ENCODE data around the gene GNB1. TPM values are rescaled to one million over a fixed set of nuclear protein-coding genes. Genes with fewer than 3 reads are reported as not detected.
"Not testable (repeated sequence)": the region's sequence is repeated elsewhere in the genome, so short reads cannot be mapped to it uniquely, and the experiment has no call there.

GNB1 gene
- total and polyA plus RNA-seq, 8 donors = 42.3 to 160 (median 86.8) TPM

- no peaks in the 10 kb centered on the region for H3K9me3 ChIP-seq
- H3K27me3 ChIP-seq = no peaks in the 10 kb centered on the region
- WGBS, 2 donors = 67 to 83% methylated on average over 1 of the region's 1 CpG
- H3K4me1 ChIP-seq = peaks cover 5 to 22% (median 12%) of the 10 kb centered on the region in 3 donors
- no peak overlapping the region for H3K4me3 ChIP-seq
- H3K36me3 ChIP-seq = no peaks in the 10 kb centered on the region
- ATAC-seq (no peak), DNase-seq (no peak), FAIRE-seq (no peak)
- H3K27ac ChIP-seq = no peak overlapping the region
- intact Hi-C loops (cut with DNase I) = no loop called here
- TF ChIP-seq CTCF (IDR thresholded peaks at IDR 0.05) = no peak
Measured at GRCh38 chr1:1861339-1861730, 29.6 kb downstream of the GNB1 start.

GRCh38 chr1:1859970-1860697 is 30.8 kb downstream of the GNB1 start:
- ATAC-seq; H3K9me3 ChIP-seq; H3K36me3 ChIP-seq; FAIRE-seq; intact Hi-C loops (cut with DNase I); DNase-seq; H3K27ac ChIP-seq; H3K4me3 ChIP-seq; H3K27me3 ChIP-seq: not testable (repeated sequence)
- peaks cover 5 to 22% (median 12%) of the 10 kb centered on the region in 3 donors for H3K4me1 ChIP-seq
- WGBS, 2 donors = 85 to 89% methylated on average over 8 of the region's 8 CpGs

GRCh38 chr1:1858382-1859086 is 32.4 kb downstream of the GNB1 start:
- no peak for TF ChIP-seq CTCF (IDR thresholded peaks at IDR 0.05)
- Histone ChIP-seq H3K4me3 (no peak overlapping the region), H3K4me1 (peaks cover 5 to 22% (median 19%) of the 10 kb centered on the region in 3 donors), H3K27me3 (no peaks in the 10 kb centered on the region), H3K27ac (peak overlapping the region in 3 of 4 donors; percentile 28 to 31 (median 30)), H3K36me3 (no peaks in the 10 kb centered on the region), H3K9me3 (no peaks in the 10 kb centered on the region)
- peak in 4 of 6 donors; percentile 43 to 57 (median 52) for DNase-seq
- intact Hi-C loops (cut with DNase I) = no loop called here
- no peak for FAIRE-seq
- 42 to 43% methylated on average over 9 of the region's 9 CpGs for WGBS, 2 donors
- peak; percentile 71 to 82 (median 76) for ATAC-seq

GRCh38 chr1:1857096-1857703 is 33.7 kb downstream of the GNB1 start:
- FAIRE-seq = no peak

GRCh38 chr1:1856161-1856560 is 34.7 kb downstream of the GNB1 start:
- H3K27me3 ChIP-seq; H3K36me3 ChIP-seq; ATAC-seq; DNase-seq; H3K4me3 ChIP-seq; FAIRE-seq; H3K27ac ChIP-seq; H3K9me3 ChIP-seq; intact Hi-C loops (cut with DNase I): not testable (repeated sequence)
- 89 to 94% methylated on average over 6 of the region's 6 CpGs for WGBS, 2 donors
- peaks cover 5 to 19% (median 19%) of the 10 kb centered on the region in 3 donors for H3K4me1 ChIP-seq

More at GRCh38 chr1:1857096-1857703, 33.7 kb downstream of the GNB1 start:
- H3K36me3 ChIP-seq = no peaks in the 10 kb centered on the region
- 72 to 75% methylated on average over 4 of the region's 4 CpGs for WGBS, 2 donors
- H3K4me3 ChIP-seq = no peak overlapping the region
- ATAC-seq (peak in 2 of 4 donors; percentile 8 to 17), DNase-seq (no peak)
- no peaks in the 10 kb centered on the region for H3K27me3 ChIP-seq
- no peak for TF ChIP-seq CTCF (IDR thresholded peaks at IDR 0.05)
- no peak overlapping the region for H3K27ac ChIP-seq
- no peaks in the 10 kb centered on the region for H3K9me3 ChIP-seq
- peaks cover 5 to 19% (median 19%) of the 10 kb centered on the region in 3 donors for H3K4me1 ChIP-seq
- intact Hi-C loops (cut with DNase I) = no loop called here

Data from pancreas (tissue), 10 donors.